Sigmoid colon (tissue), 4 donors: ENCODE measurements around the gene MEIS1.

ENCODE experiments used
- EP300 ChIP-seq, 4 donors: sonication (generic); formaldehyde crosslinking; IDR thresholded peaks; one replicate each; pipeline ENCODE4 v1.6.1; 2017; ENCODE audit warnings: antibody characterized with exemption in 4 of 4
- TF ChIP-seq, protein P1 (sequence below), 4 experiments: fragments of 450-650 bp in 3 of 4; fragments of 200-600 bp in 1 of 4; IDR thresholded peaks; one replicate each; pipeline ENCODE4 v1.5.1; 2016 to 2019; ENCODE audit warnings: antibody characterized with exemption in 4 of 4, mild to moderate bottlenecking in 3 of 4, moderate library complexity in 2 of 4

DNA sequence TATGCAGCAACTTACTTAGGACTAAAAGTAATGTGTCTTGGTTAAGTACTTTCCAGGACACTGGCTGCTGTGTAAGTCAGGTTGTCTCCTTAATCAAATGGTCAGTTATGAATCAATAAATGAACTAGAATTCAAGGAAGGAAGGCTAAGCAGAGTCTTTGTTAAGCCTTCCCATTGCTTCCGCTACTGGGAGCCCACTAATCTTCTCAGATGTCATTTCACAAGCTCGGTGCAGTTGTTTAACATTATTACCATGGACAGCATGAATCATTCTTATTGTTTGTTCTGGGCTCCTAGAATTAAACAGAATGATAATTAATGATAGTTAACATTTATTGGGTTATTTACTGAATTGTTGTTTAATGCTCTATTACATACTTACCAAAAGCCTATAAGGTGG, 26.0 kb upstream of the MEIS1 start:
- TF ChIP-seq, protein P1, sequence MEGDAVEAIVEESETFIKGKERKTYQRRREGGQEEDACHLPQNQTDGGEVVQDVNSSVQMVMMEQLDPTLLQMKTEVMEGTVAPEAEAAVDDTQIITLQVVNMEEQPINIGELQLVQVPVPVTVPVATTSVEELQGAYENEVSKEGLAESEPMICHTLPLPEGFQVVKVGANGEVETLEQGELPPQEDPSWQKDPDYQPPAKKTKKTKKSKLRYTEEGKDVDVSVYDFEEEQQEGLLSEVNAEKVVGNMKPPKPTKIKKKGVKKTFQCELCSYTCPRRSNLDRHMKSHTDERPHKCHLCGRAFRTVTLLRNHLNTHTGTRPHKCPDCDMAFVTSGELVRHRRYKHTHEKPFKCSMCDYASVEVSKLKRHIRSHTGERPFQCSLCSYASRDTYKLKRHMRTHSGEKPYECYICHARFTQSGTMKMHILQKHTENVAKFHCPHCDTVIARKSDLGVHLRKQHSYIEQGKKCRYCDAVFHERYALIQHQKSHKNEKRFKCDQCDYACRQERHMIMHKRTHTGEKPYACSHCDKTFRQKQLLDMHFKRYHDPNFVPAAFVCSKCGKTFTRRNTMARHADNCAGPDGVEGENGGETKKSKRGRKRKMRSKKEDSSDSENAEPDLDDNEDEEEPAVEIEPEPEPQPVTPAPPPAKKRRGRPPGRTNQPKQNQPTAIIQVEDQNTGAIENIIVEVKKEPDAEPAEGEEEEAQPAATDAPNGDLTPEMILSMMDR (IDR thresholded peaks at IDR 0.05): no peak
- TF ChIP-seq EP300 (IDR thresholded peaks at IDR 0.05): no peak
